Mesendoderm (in vitro differentiated cells): Measurements from ENCODE around the gene DHRS4.

ENCODE experiments used
- DNase-seq: peaks from one replicate; pipeline ENCODE4 v3.0.0; 2013
- H2AK5ac ChIP-seq: 2 replicates; pipeline ENCODE4 v1.6.1; 2013; ENCODE audit warnings: low read length, inconsistent platforms
- H2BK120ac ChIP-seq: 2 replicates; pipeline ENCODE4 v1.6.1; 2013; ENCODE audit warnings: low read depth, mild to moderate bottlenecking, low read length, moderate library complexity, mixed read lengths
- H2BK15ac ChIP-seq: replicated peaks from 2 replicates; pipeline ENCODE4 v1.6.1; 2013; ENCODE audit warnings: low read depth, mild to moderate bottlenecking, moderate library complexity
- H2BK5ac ChIP-seq: 2 replicates; pipeline ENCODE4 v1.6.1; 2013; ENCODE audit warnings: low read length, inconsistent platforms
- H3K18ac ChIP-seq: 2 replicates; pipeline ENCODE4 v1.6.1; 2013; ENCODE audit warnings: mild to moderate bottlenecking, low read length, mixed read lengths
- H3K23ac ChIP-seq: one replicate; pipeline ENCODE4 v1.6.1; 2013; ENCODE audit warnings: low read length
- H3K27ac ChIP-seq: 2 replicates; pipeline ENCODE4 v1.5.1; 2013; ENCODE audit warnings: low read depth, mild to moderate bottlenecking, inconsistent platforms, low read length, moderate library complexity
- H3K27me3 ChIP-seq: 2 replicates; pipeline ENCODE4 v1.6.1; 2013; ENCODE audit warnings: low read length, control low read depth, mild to moderate bottlenecking, inconsistent platforms; ENCODE audit not compliant: insufficient read depth, poor library complexity
- H3K36me3 ChIP-seq: 2 replicates; pipeline ENCODE4 v1.6.1; 2013; ENCODE audit warnings: low read length, inconsistent platforms; ENCODE audit not compliant: control insufficient read depth, insufficient read depth
- H3K4ac ChIP-seq: one replicate; pipeline ENCODE4 v1.6.1; 2013; ENCODE audit warnings: low read depth, mild to moderate bottlenecking, low read length, moderate library complexity
- H3K4me1 ChIP-seq: 2 replicates; pipeline ENCODE4 v1.6.1; 2013; ENCODE audit warnings: low read depth, low read length, inconsistent platforms; ENCODE audit not compliant: control insufficient read depth
- H3K4me2 ChIP-seq: 2 replicates; pipeline ENCODE4 v1.6.1; 2013; ENCODE audit warnings: low read length
- H3K4me3 ChIP-seq: 2 replicates; pipeline ENCODE4 v1.5.1; 2013; ENCODE audit warnings: mild to moderate bottlenecking, low read length
- H3K56ac ChIP-seq: one replicate; pipeline ENCODE4 v1.6.1; 2013; ENCODE audit warnings: low read length
- H3K79me1 ChIP-seq: 2 replicates; pipeline ENCODE4 v1.6.1; 2013; ENCODE audit warnings: low read length, inconsistent platforms
- H3K79me2 ChIP-seq: 2 replicates; pipeline ENCODE4 v1.6.1; 2013; ENCODE audit warnings: mild to moderate bottlenecking, low read length; ENCODE audit not compliant: control insufficient read depth, insufficient read depth
- H3K9ac ChIP-seq: 2 replicates; pipeline ENCODE4 v1.6.1; 2013; ENCODE audit warnings: low read length, inconsistent platforms
- H4K5ac ChIP-seq: one replicate; pipeline ENCODE4 v1.6.1; 2013; ENCODE audit warnings: low read length
- H4K8ac ChIP-seq: one replicate; pipeline ENCODE4 v1.6.1; 2013; ENCODE audit warnings: low read depth, mild to moderate bottlenecking, control low read depth, low read length, moderate library complexity
- WGBS: extraction: QIAGEN DNeasy Blood & Tissue Kit; methylation state at CpG from one replicate; pipeline ENCODE4 v1.1.7; 2013; ENCODE audit warnings: low lambda C conversion rate, missing lambda C conversion rate; ENCODE audit not compliant: insufficient coverage; ENCODE audit errors: extremely low coverage; 5-methylcytosine and 5-hydroxymethylcytosine counted together

DHRS4 gene

DNA sequence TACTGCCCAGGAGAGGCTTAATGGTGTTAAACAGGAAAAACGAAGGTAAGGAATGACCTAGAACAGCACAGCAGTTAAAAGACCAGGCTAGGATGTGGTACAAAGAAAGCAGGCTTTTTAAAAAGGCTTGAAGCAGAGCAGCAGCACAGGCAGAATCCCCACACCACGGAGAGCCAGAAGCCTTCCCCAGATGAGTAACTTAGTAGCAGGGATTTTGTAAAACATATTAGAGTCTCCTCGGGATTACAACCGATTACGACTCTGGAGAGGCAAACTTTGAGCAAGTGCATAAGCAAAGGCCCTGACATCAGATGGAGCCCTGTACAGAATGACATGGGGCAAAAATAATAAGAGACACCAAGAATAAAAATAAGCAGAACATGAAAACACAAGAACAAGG is 37.1 kb upstream of the DHRS4 start:
- H3K4me1 ChIP-seq, result no peaks in the 10 kb centered on the region
- WGBS, result no CpG with 5 or more reads among the region's 5 CpGs
- no peak overlapping the region for H4K8ac ChIP-seq
- DNase-seq, result no peak
- no peak overlapping the region for H3K56ac ChIP-seq
- no peak overlapping the region for H3K4me2 ChIP-seq
- no peaks in the 10 kb centered on the region for H3K79me1 ChIP-seq
- H3K23ac ChIP-seq, result no peak overlapping the region
- no peak overlapping the region for H3K18ac ChIP-seq
- no peaks in the 10 kb centered on the region for H3K79me2 ChIP-seq
- no peaks in the 10 kb centered on the region for H3K27me3 ChIP-seq
- H2BK5ac ChIP-seq, result no peak overlapping the region
- no peak overlapping the region for H2AK5ac ChIP-seq
- no peak overlapping the region for H4K5ac ChIP-seq
- no peaks in the 10 kb centered on the region for H3K36me3 ChIP-seq
- H3K4me3 ChIP-seq, result no peak overlapping the region
- H3K4ac ChIP-seq, result no peak overlapping the region
- no peak overlapping the region for H3K9ac ChIP-seq
- H3K27ac ChIP-seq, result no peak overlapping the region
- no peak overlapping the region for H2BK15ac ChIP-seq
- H2BK120ac ChIP-seq, result no peak overlapping the region

DNA sequence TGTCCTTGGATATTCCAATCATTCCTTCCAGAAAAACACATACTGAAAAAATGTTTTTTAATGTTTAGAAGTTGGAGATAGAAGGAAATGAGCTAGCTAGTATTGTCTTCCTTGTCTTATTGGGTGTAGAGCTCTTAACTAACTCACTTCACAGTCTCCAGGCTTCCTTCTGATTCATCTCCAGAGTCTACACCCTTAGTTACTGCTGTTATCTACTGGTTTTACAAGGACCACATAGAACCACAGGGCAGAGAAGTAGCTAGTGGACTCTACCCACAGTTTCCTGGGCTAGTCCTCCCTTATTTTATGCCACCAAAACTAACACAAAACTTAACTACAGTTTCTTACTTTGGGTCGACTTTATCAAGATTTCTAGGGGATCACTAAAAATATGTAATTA is 31.0 kb upstream of the DHRS4 start:
- no peak overlapping the region for H3K27ac ChIP-seq
- H3K79me1 ChIP-seq, result no peaks in the 10 kb centered on the region
- H3K23ac ChIP-seq, result no peak overlapping the region
- H2AK5ac ChIP-seq, result no peak overlapping the region
- no peaks in the 10 kb centered on the region for H3K4me1 ChIP-seq
- DNase-seq, result no peak
- WGBS, result no CpG with 5 or more reads among the region's 1 CpG
- H3K18ac ChIP-seq, result no peak overlapping the region
- no peak overlapping the region for H3K4me2 ChIP-seq
- no peaks in the 10 kb centered on the region for H3K27me3 ChIP-seq
- no peak overlapping the region for H2BK5ac ChIP-seq
- no peak overlapping the region for H2BK120ac ChIP-seq
- no peak overlapping the region for H4K5ac ChIP-seq
- H3K56ac ChIP-seq, result no peak overlapping the region
- H3K9ac ChIP-seq, result no peak overlapping the region
- H3K4me3 ChIP-seq, result no peak overlapping the region
- H3K79me2 ChIP-seq, result no peaks in the 10 kb centered on the region
- H3K4ac ChIP-seq, result no peak overlapping the region
- no peak overlapping the region for H4K8ac ChIP-seq
- H3K36me3 ChIP-seq, result no peaks in the 10 kb centered on the region
- no peak overlapping the region for H2BK15ac ChIP-seq

DNA sequence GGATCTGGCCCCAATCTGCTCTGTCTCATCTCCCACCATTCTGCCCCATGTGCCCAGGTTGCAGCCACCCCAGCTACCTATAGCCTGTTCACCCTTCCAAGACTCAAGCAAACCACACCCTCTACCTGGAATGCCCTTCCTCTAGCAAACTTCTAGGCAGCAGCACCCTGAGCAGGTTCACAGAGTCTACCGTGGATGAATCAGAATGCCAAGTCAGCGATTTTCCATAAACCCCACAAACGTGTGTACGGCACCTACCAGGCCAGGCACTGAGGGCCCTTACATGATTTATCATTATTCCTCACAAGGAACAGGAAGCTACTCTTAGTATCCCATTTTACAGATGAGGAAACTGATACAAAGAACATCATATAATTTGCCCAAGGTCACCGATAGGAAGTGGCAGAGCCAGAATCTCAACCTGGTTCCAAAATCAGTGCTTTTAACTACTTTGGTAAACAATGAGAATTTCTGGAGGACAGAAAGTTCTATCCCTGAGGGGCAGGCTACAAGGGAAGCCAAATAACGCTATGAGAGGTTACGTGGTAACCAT is 28.0 kb upstream of the DHRS4 start:
- Histone ChIP-seq H3K27ac (no peak overlapping the region), H4K8ac (no peak overlapping the region), H2BK5ac (no peak overlapping the region), H3K4me1 (no peaks in the 10 kb centered on the region), H2AK5ac (no peak overlapping the region), H3K79me2 (no peaks in the 10 kb centered on the region), H4K5ac (no peak overlapping the region), H3K4ac (no peak overlapping the region), H3K36me3 (no peaks in the 10 kb centered on the region), H3K27me3 (no peaks in the 10 kb centered on the region), H3K4me2 (no peak overlapping the region), H2BK120ac (no peak overlapping the region), H3K4me3 (no peak overlapping the region), H2BK15ac (no peak overlapping the region), H3K18ac (no peak overlapping the region), H3K56ac (no peak overlapping the region), H3K23ac (no peak overlapping the region), H3K9ac (no peak overlapping the region), H3K79me1 (no peaks in the 10 kb centered on the region)
- DNase-seq, result no peak
- WGBS, result no CpG with 5 or more reads among the region's 7 CpGs

DNA sequence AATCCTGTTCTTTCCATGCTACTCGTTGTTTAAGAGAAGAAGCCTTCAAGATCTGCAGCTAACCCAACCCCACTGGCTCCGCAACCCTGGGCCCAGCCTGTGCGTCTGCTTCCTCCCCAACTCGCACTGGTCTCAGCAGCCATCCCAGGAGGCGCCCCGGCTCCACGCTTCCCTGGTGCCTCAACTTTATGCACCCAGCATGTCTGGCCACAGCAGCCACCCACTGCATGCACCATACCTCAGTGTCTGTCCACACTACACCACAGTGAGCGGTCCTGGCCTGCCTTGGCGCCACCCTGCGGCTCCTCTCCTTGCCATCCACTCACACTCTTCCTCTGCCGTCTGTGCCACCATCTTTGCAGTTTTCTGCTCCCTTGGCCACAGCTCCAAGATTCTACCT is 27.0 kb upstream of the DHRS4 start:
- H3K56ac ChIP-seq, result no peak overlapping the region
- no peak overlapping the region for H3K9ac ChIP-seq
- H3K79me1 ChIP-seq, result no peaks in the 10 kb centered on the region
- H3K18ac ChIP-seq, result no peak overlapping the region
- H3K4me3 ChIP-seq, result no peak overlapping the region
- H2BK120ac ChIP-seq, result no peak overlapping the region
- H3K4me2 ChIP-seq, result no peak overlapping the region
- no peak overlapping the region for H2AK5ac ChIP-seq
- H2BK15ac ChIP-seq, result no peak overlapping the region
- no peak overlapping the region for H2BK5ac ChIP-seq
- no peak overlapping the region for H3K4ac ChIP-seq
- H3K27ac ChIP-seq, result no peak overlapping the region
- no peak overlapping the region for H4K8ac ChIP-seq
- no peaks in the 10 kb centered on the region for H3K36me3 ChIP-seq
- peak overlapping the region; percentile 24 for H3K23ac ChIP-seq
- no peaks in the 10 kb centered on the region for H3K27me3 ChIP-seq
- no CpG with 5 or more reads among the region's 11 CpGs for WGBS
- H4K5ac ChIP-seq, result no peak overlapping the region
- no peak for DNase-seq
- H3K4me1 ChIP-seq, result no peaks in the 10 kb centered on the region
- H3K79me2 ChIP-seq, result no peaks in the 10 kb centered on the region

DNA sequence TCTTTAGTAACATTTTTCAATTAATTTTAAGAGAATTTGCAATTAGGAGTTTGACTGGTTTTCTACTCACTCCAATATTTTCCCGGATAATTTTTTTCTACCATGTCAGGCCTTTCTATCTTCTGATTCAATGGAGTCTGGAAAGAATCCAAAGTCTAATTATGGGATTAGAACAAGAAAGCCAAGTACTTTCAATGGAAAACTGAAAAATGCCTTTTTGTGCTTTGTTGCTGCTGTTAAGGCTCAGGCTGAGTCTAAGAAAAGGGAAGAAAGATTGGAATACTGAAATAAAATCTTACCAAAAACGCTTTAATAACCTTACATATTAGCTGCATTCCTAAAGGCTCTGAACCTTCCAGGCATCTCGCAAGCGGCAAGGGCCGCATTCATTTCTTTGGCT is 24.4 kb upstream of the DHRS4 start:
- Histone ChIP-seq H3K4me1 (no peaks in the 10 kb centered on the region), H3K79me1 (no peaks in the 10 kb centered on the region), H4K5ac (no peak overlapping the region), H3K79me2 (no peaks in the 10 kb centered on the region), H4K8ac (no peak overlapping the region), H3K23ac (no peak overlapping the region), H2BK5ac (no peak overlapping the region), H2BK120ac (no peak overlapping the region), H3K27ac (no peak overlapping the region), H3K9ac (no peak overlapping the region), H3K4me3 (no peak overlapping the region), H3K18ac (no peak overlapping the region), H3K36me3 (no peaks in the 10 kb centered on the region), H3K27me3 (no peaks in the 10 kb centered on the region), H3K4ac (no peak overlapping the region), H2BK15ac (no peak overlapping the region), H3K56ac (no peak overlapping the region), H2AK5ac (no peak overlapping the region), H3K4me2 (no peak overlapping the region)
- DNase-seq, result no peak
- no CpG with 5 or more reads among the region's 5 CpGs for WGBS

DNA sequence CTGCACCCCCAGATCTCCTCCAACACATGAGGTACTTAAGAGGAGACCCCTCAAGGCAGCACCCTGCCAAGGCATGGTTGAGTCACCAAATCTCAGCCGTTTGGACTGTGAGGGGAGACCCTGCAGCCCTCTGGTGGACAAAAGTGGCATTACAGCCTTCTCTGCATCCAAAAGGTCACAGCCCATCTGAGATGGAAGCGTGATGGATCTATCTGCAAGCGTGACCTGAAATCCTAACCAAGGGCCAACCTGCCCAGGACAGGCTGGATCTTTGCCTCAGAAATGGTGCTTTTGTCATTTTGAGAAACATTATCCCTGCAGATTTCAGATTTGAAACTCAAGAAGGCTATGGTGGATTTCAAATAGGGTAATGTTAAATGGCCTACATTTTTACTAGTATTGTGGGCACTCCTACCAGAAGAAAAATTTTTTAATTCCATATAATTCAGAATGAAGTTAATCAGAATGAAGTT is 23.7 kb upstream of the DHRS4 start:
- Histone ChIP-seq H4K8ac (no peak overlapping the region), H3K23ac (no peak overlapping the region), H3K36me3 (no peaks in the 10 kb centered on the region), H3K18ac (no peak overlapping the region), H3K27me3 (no peaks in the 10 kb centered on the region), H3K4me3 (no peak overlapping the region), H2BK120ac (no peak overlapping the region), H2AK5ac (no peak overlapping the region), H3K79me2 (no peaks in the 10 kb centered on the region), H3K4ac (no peak overlapping the region), H3K79me1 (no peaks in the 10 kb centered on the region), H4K5ac (no peak overlapping the region), H3K9ac (no peak overlapping the region), H3K4me1 (no peaks in the 10 kb centered on the region), H3K56ac (no peak overlapping the region), H2BK15ac (no peak overlapping the region), H2BK5ac (no peak overlapping the region), H3K27ac (no peak overlapping the region), H3K4me2 (no peak overlapping the region)
- WGBS, result no CpG with 5 or more reads among the region's 3 CpGs
- DNase-seq, result peak; percentile 84
